DOHH2 (cell line): ENCODE data around the gene BCAS1.

Experiments used
- H3F3A ChIP-seq: fragments of 200-600 bp; sonication (generic), shearing (Covaris generic); 2 replicates; pipeline ENCODE4 v1.6.0; 2016; ENCODE audit warnings: antibody characterized with exemption, mild to moderate bottlenecking; ENCODE audit not compliant: control insufficient read depth, insufficient read depth
- H3K27ac ChIP-seq: fragments of 200-600 bp; sonication (generic); 2 replicates; pipeline ENCODE4 v1.5.1; 2014; ENCODE audit warnings: low read depth, mild to moderate bottlenecking, low read length, moderate library complexity
- H3K27me3 ChIP-seq: fragments of 200-600 bp; sonication (generic); 2 replicates; pipeline ENCODE4 v1.6.1; 2014; ENCODE audit warnings: mild to moderate bottlenecking, low read length, mixed read lengths; ENCODE audit not compliant: control insufficient read depth
- H3K36me3 ChIP-seq: fragments of 200-600 bp; sonication (generic); 2 replicates; pipeline ENCODE4 v1.6.1; 2014; ENCODE audit warnings: mild to moderate bottlenecking, low read length, moderate library complexity, mixed read lengths; ENCODE audit not compliant: control insufficient read depth
- H3K4me1 ChIP-seq: fragments of 200-600 bp; sonication (generic); 2 replicates; pipeline ENCODE4 v1.6.1; 2014; ENCODE audit warnings: mild to moderate bottlenecking, low read length, mixed read lengths; ENCODE audit not compliant: control insufficient read depth
- H3K4me2 ChIP-seq: fragments of 200-600 bp; sonication (generic); 2 replicates; pipeline ENCODE4 v1.6.0; 2014; ENCODE audit warnings: mild to moderate bottlenecking, low read length, moderate library complexity
- H3K4me3 ChIP-seq: fragments of 200-600 bp; sonication (generic); 2 replicates; pipeline ENCODE4 v1.5.1; 2014; ENCODE audit warnings: mild to moderate bottlenecking, low read length, mixed read lengths
- H3K79me2 ChIP-seq: fragments of 200-600 bp; sonication (generic); 2 replicates; pipeline ENCODE4 v1.6.1; 2014; ENCODE audit warnings: mild to moderate bottlenecking, low read length, mixed read lengths; ENCODE audit not compliant: control insufficient read depth
- H3K9me2 ChIP-seq: fragments of 200-600 bp; sonication (generic); replicated peaks from 2 replicates; pipeline ENCODE4 v1.6.1; 2014; ENCODE audit warnings: mild to moderate bottlenecking, low read length, mixed read lengths; ENCODE audit not compliant: control insufficient read depth
- H3K9me3 ChIP-seq: fragments of 200-600 bp; sonication (generic); 2 replicates; pipeline ENCODE4 v1.6.1; 2014; ENCODE audit warnings: antibody characterized with exemption, low read length, mixed read lengths; ENCODE audit not compliant: control insufficient read depth, insufficient read depth
- H4K20me1 ChIP-seq: fragments of 200-600 bp; sonication (generic); 2 replicates; pipeline ENCODE4 v1.6.0; 2014; ENCODE audit warnings: low read depth, mild to moderate bottlenecking, antibody characterized with exemption, low read length, moderate library complexity; ENCODE audit not compliant: control insufficient read depth, insufficient read depth
- EZH2phosphoT487 ChIP-seq: fragments of 200-600 bp; sonication (generic); IDR thresholded peaks from 2 replicates; pipeline ENCODE4 v1.6.1; 2017; ENCODE audit warnings: borderline replicate concordance, mild to moderate bottlenecking, antibody characterized with exemption, low read length, moderate library complexity, mixed read lengths
- TF ChIP-seq, protein P1 (sequence below): fragments of 200-600 bp; sonication (generic); IDR thresholded peaks from one replicate; pipeline ENCODE4 v1.5.1; 2014; ENCODE audit warnings: antibody characterized with exemption, mild to moderate bottlenecking, low read depth, low read length; ENCODE audit not compliant: poor library complexity, severe bottlenecking

The BCAS1 gene

DNA sequence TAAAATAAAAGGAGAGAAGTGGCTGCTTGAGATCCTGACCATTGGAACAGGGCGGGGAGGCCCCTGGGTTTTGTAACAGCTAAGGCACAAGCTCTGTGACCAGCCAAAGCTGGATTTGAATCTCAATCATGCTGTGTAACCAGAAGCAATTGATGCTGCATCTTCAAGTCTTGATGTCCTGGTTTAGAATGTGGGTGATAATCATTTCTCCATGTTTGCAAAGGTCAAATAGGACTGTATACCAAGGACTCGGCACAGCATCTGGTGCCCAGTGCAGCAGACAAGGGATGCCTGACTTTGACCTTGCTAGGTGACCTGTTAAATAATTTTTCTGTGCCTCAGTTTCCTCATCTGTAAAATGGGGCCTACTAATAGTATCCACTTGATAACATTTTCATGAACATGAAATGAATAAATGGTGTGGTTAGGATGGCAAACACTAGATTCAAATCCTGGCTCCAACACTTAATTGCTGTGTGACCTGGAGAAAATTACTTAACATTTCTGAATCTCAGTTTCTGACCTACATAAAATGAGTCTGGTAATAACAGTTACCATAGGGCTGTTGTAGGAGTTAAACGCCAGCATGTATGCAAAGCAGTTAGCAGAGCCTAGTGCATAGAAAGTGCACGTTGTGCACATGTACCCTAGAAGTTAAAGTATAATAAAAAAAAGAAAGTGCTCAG lies 46.3 kb upstream of the BCAS1 start:
- Histone ChIP-seq H3K4me1 (peaks cover 4% of the 10 kb centered on the region), H3K4me3 (no peak overlapping the region), H4K20me1 (no peaks in the 10 kb centered on the region), H3K36me3 (no peaks in the 10 kb centered on the region), H3K4me2 (no peak overlapping the region), H3K79me2 (no peaks in the 10 kb centered on the region; the same call in 1 of the 2 replicates), H3K27ac (no peak overlapping the region), H3F3A (no peaks in the 10 kb centered on the region), H3K9me3 (no peaks in the 10 kb centered on the region), H3K9me2 (no peaks in the 10 kb centered on the region), H3K27me3 (peaks cover 6% of the 10 kb centered on the region; the same call in 1 of the 2 replicates)
- TF ChIP-seq, protein P1, sequence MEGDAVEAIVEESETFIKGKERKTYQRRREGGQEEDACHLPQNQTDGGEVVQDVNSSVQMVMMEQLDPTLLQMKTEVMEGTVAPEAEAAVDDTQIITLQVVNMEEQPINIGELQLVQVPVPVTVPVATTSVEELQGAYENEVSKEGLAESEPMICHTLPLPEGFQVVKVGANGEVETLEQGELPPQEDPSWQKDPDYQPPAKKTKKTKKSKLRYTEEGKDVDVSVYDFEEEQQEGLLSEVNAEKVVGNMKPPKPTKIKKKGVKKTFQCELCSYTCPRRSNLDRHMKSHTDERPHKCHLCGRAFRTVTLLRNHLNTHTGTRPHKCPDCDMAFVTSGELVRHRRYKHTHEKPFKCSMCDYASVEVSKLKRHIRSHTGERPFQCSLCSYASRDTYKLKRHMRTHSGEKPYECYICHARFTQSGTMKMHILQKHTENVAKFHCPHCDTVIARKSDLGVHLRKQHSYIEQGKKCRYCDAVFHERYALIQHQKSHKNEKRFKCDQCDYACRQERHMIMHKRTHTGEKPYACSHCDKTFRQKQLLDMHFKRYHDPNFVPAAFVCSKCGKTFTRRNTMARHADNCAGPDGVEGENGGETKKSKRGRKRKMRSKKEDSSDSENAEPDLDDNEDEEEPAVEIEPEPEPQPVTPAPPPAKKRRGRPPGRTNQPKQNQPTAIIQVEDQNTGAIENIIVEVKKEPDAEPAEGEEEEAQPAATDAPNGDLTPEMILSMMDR: no peak
- TF ChIP-seq EZH2phosphoT487: no peak

DNA sequence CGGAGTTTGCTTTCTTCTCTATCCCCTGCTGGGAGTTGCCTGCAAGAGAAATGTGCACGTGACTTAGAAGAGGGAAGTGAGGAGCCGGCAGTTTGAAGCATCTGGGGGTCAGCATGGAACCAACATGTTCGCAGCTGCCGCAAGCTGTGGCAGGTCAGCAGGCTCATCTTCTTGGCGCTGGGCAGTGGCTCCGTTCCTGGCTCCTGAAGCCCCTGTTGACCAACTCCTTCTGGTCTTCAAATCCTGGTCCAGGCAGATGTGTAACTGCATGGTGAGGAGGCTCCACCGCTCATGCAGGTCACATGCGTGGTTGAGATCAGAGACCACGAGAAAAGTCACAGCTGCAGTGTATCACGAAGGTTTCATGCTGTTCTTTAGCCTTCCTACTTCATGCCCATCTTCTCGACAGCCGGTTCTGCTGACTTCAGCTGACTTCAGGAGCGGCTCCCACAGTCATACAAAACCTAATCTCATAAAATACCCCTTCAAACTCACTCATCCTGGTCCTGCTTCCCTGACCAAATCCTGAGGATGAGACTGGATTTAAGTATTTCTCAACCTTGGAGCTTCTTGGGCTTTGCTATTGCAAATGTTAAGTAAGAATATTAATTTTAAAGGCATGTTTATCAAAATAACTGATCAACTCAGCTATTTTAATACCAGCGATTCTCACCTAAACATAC lies 44.9 kb upstream of the BCAS1 start:
- H3K9me2 ChIP-seq: no peaks in the 10 kb centered on the region
- H3K4me3 ChIP-seq: no peak overlapping the region
- H3K36me3 ChIP-seq: no peaks in the 10 kb centered on the region
- peaks cover 5% of the 10 kb centered on the region; the same call in 1 of the 2 replicates for H3K27me3 ChIP-seq
- no peaks in the 10 kb centered on the region for H3F3A ChIP-seq
- no peak overlapping the region for H3K27ac ChIP-seq
- H4K20me1 ChIP-seq: no peaks in the 10 kb centered on the region
- no peak for TF ChIP-seq EZH2phosphoT487
- TF ChIP-seq, protein P1: no peak
- H3K4me2 ChIP-seq: no peak overlapping the region
- H3K79me2 ChIP-seq: no peaks in the 10 kb centered on the region
- H3K9me3 ChIP-seq: no peaks in the 10 kb centered on the region
- no peaks in the 10 kb centered on the region for H3K4me1 ChIP-seq

DNA sequence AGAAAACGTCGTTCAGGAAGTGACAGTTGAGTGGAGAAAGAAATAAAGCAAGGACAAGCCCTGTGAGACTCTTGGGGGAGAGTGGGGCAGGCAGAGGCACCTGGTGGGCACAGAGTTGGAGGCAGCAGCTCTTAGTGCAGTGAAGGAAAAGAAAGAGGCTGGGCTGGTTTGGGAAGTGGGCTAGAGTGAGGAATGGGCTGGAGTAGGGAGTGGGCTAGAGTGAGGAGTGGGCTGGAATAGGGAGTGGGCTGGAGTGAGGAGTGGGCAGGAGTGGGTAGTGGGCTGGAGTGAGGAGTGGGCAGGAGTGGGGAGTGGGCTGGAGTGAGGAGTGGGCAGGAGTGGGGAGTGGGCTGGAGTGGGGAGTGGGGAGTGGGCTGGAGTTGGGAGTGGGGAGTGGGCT lies 43.7 kb upstream of the BCAS1 start:
- Histone ChIP-seq H3K79me2 (no peaks in the 10 kb centered on the region), H3K4me2 (no peak overlapping the region), H3K27ac (no peak overlapping the region), H3F3A (no peaks in the 10 kb centered on the region), H3K4me3 (no peak overlapping the region), H4K20me1 (no peaks in the 10 kb centered on the region), H3K36me3 (no peaks in the 10 kb centered on the region), H3K27me3 (no peaks in the 10 kb centered on the region), H3K9me3 (no peaks in the 10 kb centered on the region), H3K9me2 (no peaks in the 10 kb centered on the region), H3K4me1 (no peaks in the 10 kb centered on the region)
- TF ChIP-seq, protein P1: no peak
- no peak for TF ChIP-seq EZH2phosphoT487
